Activated naive CD8-positive, alpha-beta T cell treated with anti-CD3 and anti-CD28 coated beads, Interleukin-2, amount 50 U/mL, for 16 hours (primary cell): ENCODE data around the gene FOXP1.

Experiments
- DNase-seq: peaks from one replicate; pipeline ENCODE4 v3.0.0-alpha.2; 2020; ENCODE audit warnings: low read depth, low spot score

Gene FOXP1

GRCh38 chr3:71214016-71214415, 369.5 kb downstream of the FOXP1 start:
- DNase-seq: no peak

DNA sequence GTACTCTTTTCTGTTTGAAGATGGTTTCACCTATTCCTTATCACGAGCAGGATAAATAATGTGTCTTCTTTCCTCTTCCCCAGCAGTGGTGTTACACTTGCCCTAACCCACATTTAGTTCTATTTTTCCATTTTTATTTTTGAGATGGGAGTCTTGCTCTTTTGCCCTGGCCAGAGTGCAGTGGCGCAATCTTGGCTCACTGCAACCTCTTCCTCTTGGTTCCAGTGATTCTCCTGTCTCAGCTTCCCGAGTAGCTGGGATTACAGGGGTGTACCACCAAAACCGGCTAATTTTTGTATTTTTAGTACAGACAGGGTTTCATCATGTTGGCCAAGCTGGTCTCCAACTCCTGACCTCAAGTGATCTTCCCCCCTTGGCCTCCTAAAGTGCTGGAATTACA, 372.4 kb downstream of the FOXP1 start:
- DNase-seq: no peak

GRCh38 chr3:71210257-71211007, 373.1 kb downstream of the FOXP1 start:
- DNase-seq: no peak

DNA sequence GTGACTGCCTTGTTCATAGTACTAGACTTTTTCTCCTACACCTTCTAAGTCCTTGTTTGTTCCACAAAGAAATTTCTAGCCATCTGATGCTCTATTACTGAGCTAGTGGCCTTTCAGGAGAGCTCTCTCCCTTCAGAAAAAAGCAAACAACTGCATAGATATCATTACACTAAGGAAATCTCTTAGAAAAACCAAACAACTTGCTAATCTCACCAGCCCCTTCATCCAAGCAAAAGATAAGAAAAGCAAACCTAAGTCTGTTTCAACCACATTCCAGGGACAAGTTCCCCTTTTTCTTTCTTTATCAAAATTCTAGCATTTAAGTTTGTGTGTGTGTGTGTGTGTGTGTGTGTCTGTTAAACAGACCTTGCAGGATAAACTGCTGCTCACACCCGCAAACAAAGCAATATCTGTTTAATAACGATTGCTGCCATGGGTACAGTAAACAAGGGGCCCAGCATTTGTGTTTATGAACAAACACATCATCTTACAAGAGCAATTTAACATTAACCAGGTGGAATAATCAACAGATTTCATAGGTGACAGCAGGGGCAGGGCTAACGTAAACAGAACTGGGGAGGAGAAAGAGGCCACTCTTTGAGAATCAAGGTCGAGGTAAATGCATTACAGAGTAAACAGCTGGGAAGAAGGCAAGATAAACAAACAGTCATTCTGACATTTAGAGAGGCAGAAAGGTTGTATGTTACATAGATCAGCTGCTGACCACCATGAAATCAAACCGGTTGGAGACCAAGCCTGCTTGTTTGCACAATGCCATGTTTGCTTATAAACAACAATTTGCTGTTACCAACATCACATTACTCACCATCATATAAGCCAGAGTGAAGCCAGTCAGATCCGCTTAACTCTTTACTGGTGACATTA, 375.1 kb downstream of the FOXP1 start:
- DNase-seq: no peak

DNA sequence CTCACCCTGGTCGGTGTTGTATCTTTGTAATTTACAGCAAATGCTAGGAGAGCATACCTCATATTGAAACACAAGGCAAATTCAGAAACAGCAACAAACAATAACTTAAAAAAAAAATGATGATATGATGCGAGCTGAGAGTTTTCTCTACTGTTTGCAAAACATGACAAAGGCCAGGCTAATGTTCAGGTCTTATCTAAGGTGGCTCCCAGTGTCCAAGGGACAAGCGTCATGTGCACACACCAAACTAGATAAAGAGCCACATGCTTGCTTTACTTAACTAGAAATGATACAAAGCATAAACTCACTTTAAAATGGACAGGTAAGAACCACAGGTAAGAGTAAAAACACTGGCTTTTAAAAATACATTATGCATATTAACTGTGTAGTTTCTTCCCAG, 375.9 kb downstream of the FOXP1 start:
- DNase-seq: no peak

DNA sequence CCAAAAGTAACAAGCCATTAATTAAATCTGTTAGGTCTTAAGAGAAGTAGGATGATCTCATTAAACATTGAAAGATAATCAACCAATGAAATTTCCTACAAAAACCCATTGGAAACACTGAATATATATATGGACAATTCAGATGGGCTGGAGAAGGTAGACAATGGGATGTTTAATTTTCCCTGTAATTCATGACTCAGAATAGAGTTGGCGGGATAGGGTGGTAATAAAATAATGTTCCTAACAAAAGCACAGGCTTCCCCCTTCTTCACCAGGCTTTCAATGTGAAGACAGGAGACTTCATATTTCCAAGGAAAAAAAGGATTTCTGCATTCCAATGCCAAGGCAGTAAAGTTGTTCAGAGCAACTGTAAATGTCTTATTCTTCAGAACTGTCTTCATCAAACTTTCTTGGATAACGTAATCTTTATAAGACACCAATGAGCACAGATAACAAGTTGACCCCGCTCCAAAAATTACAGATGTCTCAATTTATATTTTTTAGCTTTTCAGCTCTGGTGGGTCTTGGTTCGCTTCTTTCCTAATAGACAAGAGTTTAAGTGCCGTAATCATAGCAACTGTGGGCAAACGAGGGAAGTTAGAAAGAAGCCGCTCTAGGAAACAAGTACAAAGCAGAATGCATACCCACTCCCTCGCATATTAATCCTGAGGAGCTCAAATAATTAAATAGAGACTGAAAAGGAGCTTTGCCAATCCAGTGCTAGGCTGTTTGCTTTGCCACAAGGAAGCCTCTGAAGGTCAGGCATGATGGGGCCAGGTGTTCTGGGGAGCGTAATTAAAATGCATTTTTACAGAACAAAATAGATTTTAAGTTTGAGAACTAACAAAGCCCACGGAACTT, 377.0 kb downstream of the FOXP1 start:
- no peak for DNase-seq

- no peak for DNase-seq
Measured at GRCh38 chr3:71203727-71204488, 379.6 kb downstream of the FOXP1 start.

DNA sequence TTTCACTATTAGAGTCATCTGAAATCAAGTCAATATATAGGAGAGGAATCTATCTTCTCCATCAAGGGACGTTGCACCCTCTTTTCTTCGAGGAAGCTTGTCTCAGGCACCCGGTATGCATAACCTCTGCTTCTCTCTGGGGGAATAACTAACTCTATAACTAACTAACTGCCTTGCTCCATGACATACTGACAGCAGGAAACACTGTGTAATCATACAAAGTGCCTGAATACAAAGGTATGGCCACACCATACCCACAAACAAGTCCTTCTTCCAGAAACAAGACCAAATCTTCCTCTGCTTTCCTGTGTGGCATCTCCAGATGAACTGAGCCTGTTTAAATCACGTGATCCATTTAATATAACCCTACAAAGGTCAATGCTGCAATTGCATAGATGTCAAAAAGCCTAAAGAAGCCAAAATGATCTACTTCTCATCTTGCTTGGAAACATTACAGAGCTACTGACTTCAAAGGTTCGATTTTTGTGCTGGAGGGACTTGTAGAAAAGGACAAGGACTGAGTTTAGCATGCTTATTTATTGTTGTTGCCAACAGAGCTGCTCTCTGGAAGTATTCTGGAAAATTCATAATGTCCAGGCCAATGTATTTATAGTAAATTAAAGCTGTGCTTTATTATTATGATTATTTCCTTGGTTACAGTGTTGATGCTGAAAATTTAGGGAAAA, 380.5 kb downstream of the FOXP1 start:
- no peak for DNase-seq

- DNase-seq: no peak
Measured at GRCh38 chr3:71201939-71202338, 381.6 kb downstream of the FOXP1 start.

DNA sequence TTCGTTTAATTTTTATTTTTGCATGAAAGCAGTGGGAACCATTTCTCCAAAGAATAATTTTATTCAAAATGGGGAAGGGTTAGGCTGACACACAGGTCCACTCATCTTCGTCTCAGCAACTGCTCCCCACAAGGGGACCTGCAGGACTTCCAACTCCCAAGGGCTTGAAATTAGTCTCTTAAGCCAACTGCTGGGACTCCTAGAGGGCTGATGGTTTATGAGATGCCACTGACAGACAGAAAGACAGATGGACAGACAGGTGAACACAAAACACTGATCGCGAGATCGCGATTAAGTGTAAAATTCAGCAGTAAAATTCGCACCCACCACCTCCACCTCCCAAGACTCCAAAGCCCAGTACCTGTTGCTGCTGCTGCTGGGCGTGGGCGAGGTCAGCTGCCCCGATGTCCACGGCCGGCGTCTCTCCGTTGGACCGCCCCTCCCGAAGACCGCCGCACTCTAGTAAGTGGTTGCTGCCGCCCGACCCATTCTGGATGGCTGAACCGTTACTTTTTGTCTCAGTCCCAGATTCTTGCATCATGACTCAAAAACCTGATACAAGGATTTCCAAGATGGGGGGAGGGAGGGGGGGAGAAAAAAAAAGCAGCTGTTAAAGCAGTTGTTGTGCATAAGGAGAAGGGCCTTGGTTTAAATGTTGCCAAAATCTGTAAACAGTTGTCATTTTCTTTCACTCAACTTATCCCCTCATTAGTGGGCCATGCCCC, 385.5 kb downstream of the FOXP1 start:
- no peak for DNase-seq

DNA sequence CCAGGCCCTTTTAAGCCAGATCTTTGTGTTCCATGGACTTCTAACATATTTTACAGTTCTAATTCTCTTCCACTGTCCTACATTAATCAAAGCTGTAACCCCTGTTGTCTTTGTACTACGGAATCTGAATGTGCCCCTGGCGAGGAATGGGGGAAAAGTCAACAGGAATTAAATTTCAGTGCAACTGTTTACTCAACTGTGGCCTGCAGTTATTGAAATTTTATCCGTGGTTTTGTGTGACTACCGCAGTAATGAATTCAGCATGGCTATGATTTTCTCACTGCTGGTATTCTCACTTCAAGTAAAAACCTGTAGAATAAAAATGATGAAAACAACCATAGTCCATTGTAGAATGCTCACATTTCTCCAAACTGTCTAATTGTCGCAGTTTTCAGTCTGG, 388.0 kb downstream of the FOXP1 start:
- no peak for DNase-seq

GRCh38 chr3:71194785-71195184, 388.7 kb downstream of the FOXP1 start:
- DNase-seq: no peak

DNA sequence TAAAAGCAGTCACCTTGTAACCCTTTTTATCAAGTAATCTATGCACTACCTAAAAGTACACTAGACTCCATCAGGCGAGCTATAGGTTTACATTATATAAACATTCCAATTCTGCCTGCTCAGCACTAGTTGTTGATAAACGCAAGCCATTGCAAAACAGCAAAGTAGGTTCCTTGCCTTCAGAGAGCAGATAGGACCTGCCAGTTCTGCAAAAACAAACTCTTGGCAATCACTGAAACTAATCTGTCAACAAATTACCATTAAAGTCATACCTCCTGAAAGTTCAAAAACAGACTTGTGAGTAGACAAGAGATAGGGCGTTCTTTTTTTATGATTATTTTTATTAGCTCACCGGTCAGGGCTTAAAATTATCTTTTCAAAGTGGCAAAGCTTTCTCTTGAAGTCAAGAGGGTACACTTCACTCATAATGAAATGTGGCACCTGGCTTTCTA, 392.5 kb downstream of the FOXP1 start:
- DNase-seq: no peak

GRCh38 chr3:71189480-71189879, 394.0 kb downstream of the FOXP1 start:
- no peak for DNase-seq

DNA sequence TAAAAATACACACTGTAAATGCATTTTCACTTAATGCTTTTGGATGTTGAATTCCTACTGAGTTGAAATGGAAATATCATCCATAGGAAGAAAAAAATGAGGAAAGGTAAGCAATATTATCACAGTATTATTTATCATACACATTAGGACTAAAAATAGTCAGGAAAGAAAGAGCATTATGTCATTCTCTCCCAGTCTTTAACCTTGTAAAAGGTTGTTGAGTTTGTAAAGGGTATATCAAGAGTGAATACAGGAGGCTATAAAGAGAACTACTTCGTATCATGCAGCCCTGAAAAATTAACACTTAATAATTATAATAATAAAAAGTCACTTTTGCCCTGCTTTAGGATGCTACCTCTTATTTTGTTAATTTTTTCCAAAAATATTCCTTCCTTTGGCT, 395.8 kb downstream of the FOXP1 start:
- no peak for DNase-seq

DNA sequence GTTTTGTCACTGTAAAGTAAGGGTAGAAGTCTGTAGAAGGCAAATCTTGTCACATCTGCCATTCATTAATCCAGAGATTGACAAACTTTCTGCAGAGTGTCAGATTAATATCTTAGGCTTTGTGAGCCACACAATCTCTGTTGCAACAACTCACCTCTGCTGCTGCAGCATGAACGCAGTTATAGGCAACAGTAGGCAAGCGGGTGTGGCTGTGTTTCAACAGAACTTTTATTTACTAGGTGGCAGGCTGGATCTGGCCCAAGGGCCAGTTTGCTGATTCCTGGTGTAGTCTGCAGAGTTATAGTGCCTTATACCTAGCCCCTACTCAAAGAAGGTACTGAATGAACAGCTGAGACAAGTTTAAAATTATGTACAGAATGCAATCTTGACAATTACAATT, 396.7 kb downstream of the FOXP1 start:
- no peak for DNase-seq

DNA sequence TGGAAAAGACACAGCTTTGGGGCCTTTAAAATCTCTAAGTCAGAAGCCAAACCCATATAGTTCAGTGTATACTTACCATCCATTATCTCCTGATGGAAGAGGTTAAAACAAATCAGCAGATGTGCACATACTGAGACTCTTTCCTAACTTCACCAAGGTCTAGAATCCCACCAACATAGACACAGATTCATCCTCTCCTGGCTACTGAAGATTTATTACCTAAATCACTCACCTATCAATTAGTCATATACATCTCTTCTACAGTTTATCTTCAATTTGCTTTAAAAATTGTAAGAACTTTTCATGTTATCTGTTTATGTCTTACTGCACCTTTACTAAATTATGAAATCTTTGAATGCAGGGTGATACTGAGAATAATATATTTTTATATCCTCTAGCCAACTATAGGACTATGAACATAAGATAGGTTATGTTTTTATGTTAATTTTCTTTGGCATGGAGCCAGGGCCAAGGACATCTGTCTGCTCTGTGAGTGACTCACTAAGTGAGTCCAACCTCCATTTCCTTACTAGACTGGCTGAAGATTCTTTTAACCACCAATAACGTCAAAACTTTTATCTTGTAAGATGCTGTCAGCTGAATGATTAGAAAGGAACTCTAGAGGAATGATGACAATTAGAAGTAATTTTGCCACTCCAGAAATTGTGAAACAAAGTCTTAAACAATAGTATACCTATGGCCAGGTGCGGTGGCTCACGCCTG, 397.6 kb downstream of the FOXP1 start:
- no peak for DNase-seq

- DNase-seq: no peak
Measured at GRCh38 chr3:71184252-71184651, 399.3 kb downstream of the FOXP1 start.

- no peak for DNase-seq
Measured at GRCh38 chr3:71183549-71183948, 400.0 kb downstream of the FOXP1 start.
